ENCODE results near the gene METTL21C. TPM values are rescaled to one million over a fixed set of nuclear protein-coding genes. Genes with fewer than 3 reads are reported as not detected.

METTL21C gene
- total RNA-seq, 1 experiment from 2014 or later = not detected

DNA sequence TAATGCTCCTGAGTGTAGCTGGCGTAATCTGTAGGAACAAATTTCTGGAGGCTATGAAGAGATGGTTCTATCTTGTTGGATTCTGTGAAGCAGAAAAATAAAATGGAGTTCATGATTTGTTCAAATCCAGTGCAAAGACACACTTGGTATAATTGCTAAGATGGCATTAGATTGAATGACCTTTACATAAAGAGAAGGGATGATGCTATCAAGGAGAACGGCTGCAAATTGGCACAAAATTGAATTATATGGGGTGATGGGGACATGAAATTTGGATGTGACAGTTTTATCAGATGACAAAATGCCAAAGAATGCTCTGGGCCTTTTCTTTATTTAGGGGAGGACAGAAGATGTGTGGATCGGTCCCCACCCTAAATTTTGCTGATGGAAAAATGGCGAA is 4.0 kb downstream of the METTL21C start:
- ChIA-PET CTCF (no interaction called here), POLR2A (ENCODE audit: unreplicated experiment) (no interaction called here)
- H3K79me2 ChIP-seq (ENCODE audit: low read depth) = no peaks in the 10 kb centered on the region
- H3K36me3 ChIP-seq (ENCODE audit: low read depth) = no peaks in the 10 kb centered on the region
- BruUV-seq (replicated peaks) = no TSS peak
- peaks cover 6% of the 10 kb centered on the region; the same call in 1 of the 2 replicates for H3K4me1 ChIP-seq (replicated peaks; ENCODE audit: insufficient read depth)
- no peak overlapping the region for H3K27ac ChIP-seq
- TF ChIP-seq EZH2 (IDR thresholded peaks at IDR 0.05; ENCODE audit: low read depth) (no peak), CTCF (conservative IDR thresholded peaks at IDR 0.05) (no peak)
- H3F3A ChIP-seq (ENCODE audit: insufficient read depth, low read depth) = no peaks in the 10 kb centered on the region
- no peaks in the 10 kb centered on the region for H3K27me3 ChIP-seq (ENCODE audit: insufficient read depth, low read depth)
- no peak overlapping the region for H3K4me2 ChIP-seq
- no peak for DNase-seq
- no peaks in the 10 kb centered on the region for H3K9me3 ChIP-seq (ENCODE audit: insufficient read depth, low read depth)
- no peak overlapping the region for H2AFZ ChIP-seq
- H3K4me3 ChIP-seq = no peak overlapping the region
- intact Hi-C loops (cut with micrococcal nuclease; ENCODE audit: unreplicated experiment) = no loop called here
- H4K20me1 ChIP-seq (ENCODE audit: insufficient read depth) = no peaks in the 10 kb centered on the region
- H3K9me2 ChIP-seq (ENCODE audit: insufficient read depth) = no peaks in the 10 kb centered on the region

- BruUV-seq (replicated peaks) = no TSS peak
- no peak overlapping the region for H3K4me3 ChIP-seq
Observed at GRCh38 chr13:102688306-102688973, 6.4 kb downstream of the METTL21C start.

GRCh38 chr13:102687520-102687919 is 7.3 kb downstream of the METTL21C start:
- Histone ChIP-seq H3K4me2 (no peak overlapping the region), H3K9me3 (ENCODE audit: insufficient read depth, low read depth) (no peaks in the 10 kb centered on the region), H3K4me1 (replicated peaks; ENCODE audit: insufficient read depth) (no peaks in the 10 kb centered on the region), H3K36me3 (ENCODE audit: low read depth) (no peaks in the 10 kb centered on the region), H3K27ac (no peak overlapping the region), H3K9me2 (ENCODE audit: insufficient read depth) (no peaks in the 10 kb centered on the region), H3F3A (ENCODE audit: insufficient read depth, low read depth) (no peaks in the 10 kb centered on the region), H3K79me2 (ENCODE audit: low read depth) (no peaks in the 10 kb centered on the region), H3K27me3 (ENCODE audit: insufficient read depth, low read depth) (no peaks in the 10 kb centered on the region), H3K4me3 (no peak overlapping the region), H4K20me1 (ENCODE audit: insufficient read depth) (no peaks in the 10 kb centered on the region), H2AFZ (no peak overlapping the region)
- POLR2A ChIA-PET (ENCODE audit: unreplicated experiment) = no interaction called here
- CTCF ChIA-PET = no interaction called here
- intact Hi-C loops (cut with micrococcal nuclease; ENCODE audit: unreplicated experiment) = no loop called here
- TF ChIP-seq CTCF (conservative IDR thresholded peaks at IDR 0.05) (no peak), EZH2 (IDR thresholded peaks at IDR 0.05; ENCODE audit: low read depth) (no peak)
- BruUV-seq (replicated peaks) = no TSS peak
- no peak for DNase-seq

More at GRCh38 chr13:102688306-102688973, 6.4 kb downstream of the METTL21C start:
- Histone ChIP-seq H3K4me2 (no peak overlapping the region), H2AFZ (no peak overlapping the region), H3K4me1 (replicated peaks; ENCODE audit: insufficient read depth) (peaks cover under 1% of the 10 kb centered on the region; the same call in 1 of the 2 replicates), H3K36me3 (ENCODE audit: low read depth) (no peaks in the 10 kb centered on the region), H3F3A (ENCODE audit: insufficient read depth, low read depth) (no peaks in the 10 kb centered on the region), H3K27me3 (ENCODE audit: insufficient read depth, low read depth) (no peaks in the 10 kb centered on the region), H3K9me2 (ENCODE audit: insufficient read depth) (no peaks in the 10 kb centered on the region), H4K20me1 (ENCODE audit: insufficient read depth) (no peaks in the 10 kb centered on the region), H3K79me2 (ENCODE audit: low read depth) (no peaks in the 10 kb centered on the region), H3K27ac (no peak overlapping the region), H3K9me3 (ENCODE audit: insufficient read depth, low read depth) (no peaks in the 10 kb centered on the region)
- ChIA-PET CTCF (interaction anchor here (0.6 kb wide), 1 partner anchor 76 kb away, joined by 3 read pairs; no protein-coding TSS in a partner anchor), POLR2A (ENCODE audit: unreplicated experiment) (no interaction called here)
- no peak for DNase-seq
- TF ChIP-seq CTCF (conservative IDR thresholded peaks at IDR 0.05) (no peak), EZH2 (IDR thresholded peaks at IDR 0.05; ENCODE audit: low read depth) (no peak)
- intact Hi-C loops (cut with micrococcal nuclease; ENCODE audit: unreplicated experiment) = no loop called here
